ENCODE results near the gene CNTNAP4. TPM values are rescaled to one million over a fixed set of nuclear protein-coding genes. Genes with fewer than 3 reads are reported as not detected.

The CNTNAP4 gene
- polyA plus RNA-seq, 2 of the 4 experiments (the other 2 are of a cell fraction): not detected

- Histone ChIP-seq H3K4me1 (no peaks in the 10 kb centered on the region), H3K4me2 (no peak overlapping the region), H3K9me3 (no peaks in the 10 kb centered on the region), H3K4me3 (no peak overlapping the region), H3K27ac (no peak overlapping the region)
- DNase-seq (ENCODE audit: low read depth in 1 of 2, low spot score in 1 of 2): no peak
- TF ChIP-seq CTCF (IDR thresholded peaks at IDR 0.05) (no peak), FOSL2 (IDR thresholded peaks at IDR 0.05) (no peak), FOSL2 (CRISPR knock-in tag; IDR thresholded peaks at IDR 0.05) (no peak), CHD2 (IDR thresholded peaks at IDR 0.05; ENCODE audit: low read length, partially characterized antibody) (no peak), NPAS2 (CRISPR knock-in tag; IDR thresholded peaks at IDR 0.05; ENCODE audit: borderline replicate concordance) (no peak), HMGXB4 (CRISPR knock-in tag; IDR thresholded peaks at IDR 0.05; ENCODE audit: borderline replicate concordance) (no peak), ESRRA (IDR thresholded peaks at IDR 0.05; ENCODE audit: borderline replicate concordance, low read length) (no peak), TFCP2L1 (CRISPR knock-in tag; IDR thresholded peaks at IDR 0.05) (no peak), MYC (IDR thresholded peaks at IDR 0.05; ENCODE audit: borderline replicate concordance, low read length) (no peak), NFE2L2 (conservative IDR thresholded peaks at IDR 0.05; ENCODE audit: low read length) (no peak), NR3C1 (IDR thresholded peaks at IDR 0.05) (no peak), POLR2A (IDR thresholded peaks at IDR 0.05; ENCODE audit: low read length) (no peak), SREBF2 (IDR thresholded peaks at IDR 0.05) (no peak), ZFP36 (IDR thresholded peaks at IDR 0.05; ENCODE audit: borderline replicate concordance, partially characterized antibody) (no peak), MAZ (IDR thresholded peaks at IDR 0.05; ENCODE audit: borderline replicate concordance, low read depth, low read length) (no peak), HEYL (CRISPR knock-in tag; IDR thresholded peaks at IDR 0.05) (no peak), CBX8 (IDR thresholded peaks at IDR 0.05) (no peak), MAFK (IDR thresholded peaks at IDR 0.05; ENCODE audit: partially characterized antibody) (no peak)
- ATAC-seq: no peak
- no peak for FAIRE-seq
- WGBS (ENCODE audit: missing lambda C conversion rate): 59% methylated on average over 1 of the region's 1 CpG
- CTCF ChIA-PET: no interaction called here
- POLR2A ChIA-PET: no interaction called here
Measured at GRCh38 chr16:76443973-76444372, 166.8 kb downstream of the CNTNAP4 start.

GRCh38 chr16:76444832-76445231 lies 167.6 kb downstream of the CNTNAP4 start:
- ChIA-PET CTCF (no interaction called here), POLR2A (no interaction called here)
- ATAC-seq: no peak
- Histone ChIP-seq H3K4me1 (no peaks in the 10 kb centered on the region), H3K4me2 (no peak overlapping the region), H3K27ac (no peak overlapping the region), H3K4me3 (no peak overlapping the region), H3K9me3 (no peaks in the 10 kb centered on the region)
- no peak for FAIRE-seq
- WGBS (ENCODE audit: missing lambda C conversion rate): 32% methylated on average over 3 of the region's 3 CpGs
- no peak for DNase-seq (ENCODE audit: low read depth in 1 of 2, low spot score in 1 of 2)
- TF ChIP-seq MAFK (IDR thresholded peaks at IDR 0.05; ENCODE audit: partially characterized antibody) (no peak), JUNB (IDR thresholded peaks at IDR 0.05) (no peak), CBX2 (IDR thresholded peaks at IDR 0.05; ENCODE audit: borderline replicate concordance, low read depth) (no peak), RCOR1 (IDR thresholded peaks at IDR 0.05; ENCODE audit: low read depth, low read length) (no peak), POLR2A (IDR thresholded peaks at IDR 0.05; ENCODE audit: low read length) (no peak), HOXA7 (CRISPR knock-in tag; IDR thresholded peaks at IDR 0.05) (no peak), BHLHE40 (IDR thresholded peaks at IDR 0.05; ENCODE audit: low read depth, low read length) (no peak), EHF (CRISPR knock-in tag; IDR thresholded peaks at IDR 0.05) (no peak), BCL3 (IDR thresholded peaks at IDR 0.05) (no peak), NR3C1 (IDR thresholded peaks at IDR 0.05) (no peak), CTCF (IDR thresholded peaks at IDR 0.05) (no peak), HOXB13 (CRISPR knock-in tag; IDR thresholded peaks at IDR 0.05; ENCODE audit: low read depth) (no peak), REST (IDR thresholded peaks at IDR 0.05) (no peak), PHF8 (IDR thresholded peaks at IDR 0.05; ENCODE audit: borderline replicate concordance, low read depth) (no peak), MYC (IDR thresholded peaks at IDR 0.05; ENCODE audit: borderline replicate concordance, low read length) (no peak), MAX (IDR thresholded peaks at IDR 0.05) (no peak)

All from A549 (cell line).